GM21423 (cell line): ENCODE results near the gene SSU72.

Experiments
- ATAC-seq: cut with Tn5 transposase; IDR thresholded peaks from one replicate; pipeline ENCODE4 v1.9.1; 2021; ENCODE audit warnings: mild to moderate bottlenecking, moderate library complexity; ENCODE audit not compliant: unreplicated experiment

Gene SSU72

DNA sequence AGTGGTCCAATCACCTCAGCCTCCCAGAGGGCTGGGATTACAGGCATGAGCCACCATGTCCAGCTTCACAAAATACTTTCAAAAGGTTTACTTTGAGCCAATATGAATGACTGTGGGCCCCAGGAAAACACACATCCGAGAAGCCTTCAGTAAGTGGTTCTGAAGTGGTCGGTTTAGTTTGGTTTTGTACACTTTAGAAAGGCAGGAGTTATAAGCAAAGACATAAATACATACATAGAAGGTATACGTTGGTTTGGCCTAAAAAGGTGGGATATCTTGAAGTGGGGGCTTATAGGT is 37.4 kb upstream of the SSU72 start:
- ATAC-seq, result no peak

DNA sequence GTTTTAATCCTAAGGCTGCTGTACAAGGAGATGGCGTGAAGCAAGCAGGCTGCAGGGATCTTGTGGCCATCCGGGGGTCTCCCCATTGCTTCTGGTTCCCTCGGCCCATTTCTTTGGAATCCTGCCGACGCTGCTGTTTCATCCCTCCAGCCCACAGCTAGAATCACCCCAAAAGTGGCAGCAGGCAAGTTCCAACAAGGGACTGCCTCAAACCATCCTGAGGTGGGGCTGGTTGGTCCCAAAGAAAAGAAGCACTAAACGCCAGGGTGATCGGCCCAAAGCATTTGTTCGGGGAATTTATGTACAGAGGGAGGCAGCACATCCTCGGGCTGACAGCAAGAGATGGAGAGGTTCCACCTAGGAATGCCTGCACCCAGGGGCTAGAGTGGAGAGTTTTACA is 36.1 kb upstream of the SSU72 start:
- no peak for ATAC-seq

DNA sequence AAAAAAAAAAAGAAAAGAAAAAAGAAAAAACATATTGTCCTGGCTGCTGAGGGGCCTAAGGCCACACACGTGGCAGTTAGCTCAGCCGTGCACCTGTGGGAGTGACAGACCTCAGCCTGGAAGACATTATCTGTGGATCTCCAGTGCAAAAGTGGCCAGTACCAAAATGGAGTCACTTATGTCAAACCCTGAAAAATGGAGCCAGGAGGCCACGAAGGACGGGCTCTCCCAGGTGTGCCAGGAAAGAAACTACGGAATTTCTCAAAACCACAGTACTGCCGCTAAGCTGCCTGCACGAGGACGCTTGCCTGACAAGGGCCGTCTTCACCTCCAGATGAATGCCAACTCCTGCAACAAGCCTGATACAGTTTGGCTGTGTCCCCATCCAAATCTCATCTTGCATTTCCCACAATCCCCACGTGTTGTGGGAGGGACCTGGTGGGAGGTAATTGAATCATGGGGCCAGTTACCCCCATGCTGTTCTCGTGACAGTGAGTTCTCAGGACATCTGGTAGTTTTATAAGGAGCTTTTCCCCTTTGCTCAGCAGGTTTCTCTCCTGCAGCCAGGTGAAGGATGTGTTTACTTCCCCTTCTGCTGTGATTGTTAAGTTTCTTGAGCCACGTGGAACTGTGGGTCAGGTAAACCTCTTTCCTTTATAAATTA is 35.3 kb upstream of the SSU72 start:
- ATAC-seq, result no peak

GRCh38 chr1:1606232-1606631 is 31.6 kb upstream of the SSU72 start:
- no peak for ATAC-seq

- no peak for ATAC-seq
Observed at GRCh38 chr1:1605724-1606123, 31.1 kb upstream of the SSU72 start.

DNA sequence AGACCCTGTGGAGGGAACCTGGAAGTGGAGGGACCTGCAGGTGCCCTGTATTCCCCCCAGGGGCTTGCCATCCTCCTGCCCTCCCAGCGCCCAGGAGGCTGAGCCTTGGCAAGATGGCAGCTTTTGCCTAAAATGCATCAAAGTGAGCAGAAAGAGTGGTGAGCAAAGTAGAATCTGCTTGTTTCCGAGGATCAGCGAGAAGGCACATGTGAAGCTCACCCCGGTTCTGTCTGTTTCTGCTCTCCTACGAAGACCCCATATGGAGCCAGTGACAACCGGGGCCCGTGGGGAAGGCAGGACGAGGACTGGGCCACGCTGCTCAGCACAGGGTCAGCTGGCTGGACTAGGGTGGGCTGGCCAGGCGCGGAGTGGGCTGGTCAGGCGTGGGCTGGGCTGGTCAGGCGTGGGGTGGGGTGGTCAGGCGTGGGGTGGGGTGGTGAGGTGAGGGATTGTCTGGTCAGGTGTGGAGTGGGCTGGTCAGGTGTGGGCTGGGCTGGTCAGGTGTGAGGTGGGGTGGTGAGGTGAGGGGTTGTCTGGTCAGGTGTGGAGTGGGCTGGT is 30.4 kb upstream of the SSU72 start:
- ATAC-seq, result no peak

DNA sequence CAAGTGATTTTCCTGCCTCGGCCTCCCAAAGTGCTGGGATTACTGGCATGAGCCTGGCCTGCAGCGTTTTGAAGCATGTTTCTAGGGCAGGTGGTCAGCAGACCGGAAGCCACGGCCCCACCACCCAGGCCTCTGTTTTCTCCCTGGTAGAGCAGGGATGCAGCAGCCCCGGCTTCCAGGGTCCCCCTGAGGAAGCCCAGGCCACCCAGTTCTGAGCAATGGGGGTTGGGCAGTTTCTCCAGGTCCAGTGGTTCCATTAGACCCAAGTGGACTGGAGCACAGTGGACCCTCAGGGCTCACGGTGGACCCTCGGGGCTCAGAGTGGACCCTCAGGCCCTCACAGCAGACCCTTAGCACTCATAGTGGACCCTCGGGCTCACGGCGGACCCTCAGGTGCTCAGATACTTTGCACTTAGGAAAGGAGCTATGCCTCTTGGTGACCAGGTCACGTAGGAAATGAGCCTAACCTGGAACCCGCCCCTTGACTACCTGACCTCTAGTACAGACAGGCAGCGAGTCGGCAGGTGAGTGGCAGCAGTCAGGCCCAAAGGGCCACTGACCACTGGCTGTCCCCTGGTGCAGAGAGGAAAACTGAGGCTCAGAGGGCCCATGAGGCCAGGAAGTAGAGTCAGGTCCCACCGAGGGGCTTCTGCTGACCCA is 29.8 kb upstream of the SSU72 start:
- no peak for ATAC-seq

- no peak for ATAC-seq
Observed at GRCh38 chr1:1603671-1604373, 29.2 kb upstream of the SSU72 start.

GRCh38 chr1:1602968-1603506 is 28.4 kb upstream of the SSU72 start:
- ATAC-seq, result no peak

GRCh38 chr1:1602304-1602967 is 27.8 kb upstream of the SSU72 start:
- ATAC-seq, result no peak

- ATAC-seq, result no peak
Observed at GRCh38 chr1:1601564-1602303, 27.1 kb upstream of the SSU72 start.

- ATAC-seq, result no peak
Observed at GRCh38 chr1:1600861-1601563, 26.3 kb upstream of the SSU72 start.

DNA sequence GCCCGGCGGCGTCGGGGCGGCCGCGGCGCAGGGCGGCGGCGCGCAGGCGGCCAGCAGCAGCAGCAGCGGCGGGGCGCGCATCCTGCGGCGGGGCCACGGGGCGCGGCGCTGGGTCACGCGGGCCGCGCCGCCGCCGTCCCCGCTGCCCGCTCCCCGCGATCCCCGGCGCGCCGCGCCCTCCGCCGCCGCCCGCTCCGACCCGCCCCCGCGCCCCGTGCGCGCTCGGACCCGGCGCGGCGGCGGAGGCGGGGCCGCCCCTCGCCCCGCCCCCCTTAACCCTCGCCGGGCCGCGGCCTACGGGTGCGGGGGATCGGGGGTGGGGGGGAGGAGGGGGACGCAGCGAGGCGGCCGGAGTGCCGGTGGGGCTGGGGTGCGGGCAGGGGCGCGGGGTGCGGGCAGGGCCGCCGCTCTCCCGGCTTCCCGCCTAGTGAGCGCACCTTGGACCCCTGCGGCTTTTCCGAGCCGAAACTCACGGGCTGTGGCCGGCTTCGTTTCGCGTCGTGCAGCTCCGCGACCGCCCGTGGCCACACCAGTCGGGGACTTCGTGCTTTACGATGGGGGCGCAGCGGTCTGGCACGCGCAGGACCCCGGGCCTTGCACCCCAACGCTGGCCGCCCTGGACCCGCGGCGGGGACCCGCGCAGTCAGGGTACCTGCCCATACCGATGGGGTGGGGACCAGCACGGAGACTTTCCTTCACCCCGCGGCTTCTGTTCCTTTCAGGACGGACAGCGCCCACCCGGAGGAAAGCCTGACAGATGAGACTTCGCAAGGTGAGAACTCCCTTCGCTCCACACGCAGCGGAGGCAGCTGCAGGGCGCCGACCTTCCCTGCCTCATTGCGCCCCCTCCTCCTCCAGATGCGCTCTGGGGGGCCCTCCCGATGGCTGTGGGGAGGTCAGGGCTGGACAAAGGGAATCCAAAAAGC is 25.5 kb upstream of the SSU72 start, which contains the start of gene FNDC10:
Gene FNDC10, minus strand, starts transcription at position 201 of the 926 bp plus-strand sequence. Its CDS starts 120 bp downstream, at position 81.
- ATAC-seq, result no peak

DNA sequence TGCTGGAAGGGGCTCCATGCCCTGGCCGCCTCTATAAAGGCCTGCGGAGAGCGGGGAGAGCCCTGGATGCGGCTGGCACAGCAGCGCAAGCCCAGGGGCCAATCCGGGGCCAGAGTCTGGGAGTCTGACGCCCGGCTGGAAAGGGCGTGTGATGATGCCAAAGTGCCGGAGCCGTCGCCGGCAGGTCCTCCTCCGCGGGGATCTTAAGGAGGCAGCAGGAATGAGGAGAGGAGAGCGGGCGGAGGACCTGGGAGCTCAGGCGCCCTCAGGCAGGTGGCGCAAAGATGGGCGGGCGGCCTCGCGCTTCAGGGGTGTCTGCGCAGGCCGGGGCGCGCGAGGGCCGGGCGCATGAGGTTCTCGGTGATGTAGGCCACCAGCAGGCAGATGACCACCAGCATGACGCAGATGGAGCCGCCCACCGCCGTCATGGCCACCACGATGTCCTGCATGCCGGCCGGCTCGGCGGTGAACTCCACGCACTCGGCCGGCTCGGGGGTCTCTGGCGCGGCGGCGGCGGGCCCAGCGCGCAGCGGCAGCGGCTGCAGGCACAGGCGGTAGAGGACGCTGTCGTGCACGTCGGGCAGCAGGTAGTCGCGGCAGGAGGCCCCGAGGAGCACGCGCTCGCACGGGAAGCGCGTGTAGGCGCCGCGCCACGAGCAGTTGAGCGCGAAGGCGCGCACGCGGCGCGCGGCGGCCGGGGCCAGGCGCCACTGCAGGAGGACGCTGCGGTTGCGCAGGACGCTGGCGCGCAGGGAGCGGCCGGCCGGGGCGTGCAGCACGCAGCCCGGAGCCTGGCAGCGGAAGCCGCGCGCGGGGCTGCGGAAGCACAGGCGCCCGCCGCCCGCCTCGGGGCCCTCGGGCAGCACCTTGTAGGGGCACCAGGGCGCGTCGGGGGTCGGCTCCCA is 24.6 kb upstream of the SSU72 start:
- ATAC-seq, result no peak

DNA sequence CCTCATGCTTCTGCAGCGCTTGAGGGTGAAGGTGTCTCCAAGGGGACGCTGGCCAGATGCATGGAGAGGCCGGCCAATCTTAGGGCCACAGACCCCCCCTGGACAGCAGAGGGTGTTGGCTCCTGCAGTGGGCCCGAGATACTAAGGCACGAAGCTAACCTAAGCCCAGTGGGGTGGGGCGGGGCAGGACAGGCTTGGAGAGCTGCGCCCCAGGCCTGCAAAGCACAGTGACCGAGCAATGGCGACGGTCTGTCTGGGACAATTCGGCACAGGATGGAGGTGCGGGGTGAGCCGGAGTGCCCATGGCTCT is 24.0 kb upstream of the SSU72 start:
- ATAC-seq, result no peak

GRCh38 chr1:1598051-1598719 is 23.5 kb upstream of the SSU72 start:
- no peak for ATAC-seq

DNA sequence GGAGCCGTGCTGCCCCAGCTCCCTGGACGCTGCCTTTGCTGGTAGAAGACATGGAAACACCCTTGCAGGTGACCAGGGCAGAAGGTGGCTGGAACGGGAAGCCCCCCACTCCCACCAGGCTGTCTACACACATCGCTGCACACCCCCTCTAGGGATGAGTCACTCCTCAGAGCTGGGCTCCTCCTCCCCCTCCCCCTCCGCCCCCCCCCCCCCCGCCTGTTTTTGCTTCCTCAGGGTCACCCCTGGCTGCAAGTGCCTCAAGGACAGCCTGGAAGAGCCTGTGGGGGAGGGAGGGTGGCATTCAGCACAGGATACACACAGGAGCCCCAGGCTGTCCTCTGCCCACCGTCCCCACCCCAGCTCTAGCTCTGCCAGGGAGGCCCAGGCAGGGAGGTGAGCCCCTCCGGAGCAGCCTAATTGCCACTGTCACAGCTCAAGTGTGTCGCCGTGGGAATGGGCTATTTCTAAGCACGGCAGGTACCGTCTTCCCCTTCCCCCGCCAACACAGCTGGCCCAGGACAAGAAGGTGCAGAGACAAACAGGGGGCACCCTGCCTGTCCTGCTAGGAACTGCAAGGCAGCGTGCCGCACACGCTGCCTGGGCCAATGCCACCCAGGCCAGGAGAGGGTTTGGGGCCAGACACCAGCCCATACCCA is 22.7 kb upstream of the SSU72 start:
- no peak for ATAC-seq
